HL-60 (cell line): ENCODE measurements around the gene PRIMA1.

ENCODE experiments used
- DNase-seq, 2 experiments: peaks; one replicate each; pipeline ENCODE4 v3.0.0-alpha.2; 2010 to 2020; ENCODE audit warnings: low read depth in 1 of 2, low spot score in 1 of 2
- H3K27ac ChIP-seq: fragments of 250-450 bp; sonication (Bioruptor Pico); replicated peaks from 2 replicates; pipeline ENCODE4 v1.5.1; 2020; ENCODE audit warnings: mild to moderate bottlenecking, moderate library complexity
- H3K27me3 ChIP-seq: fragments of 250-450 bp; sonication (Bioruptor Pico); 2 replicates; pipeline ENCODE4 v1.5.1; 2021; ENCODE audit warnings: mild to moderate bottlenecking, moderate library complexity; ENCODE audit not compliant: insufficient read depth, poor library complexity, severe bottlenecking
- H3K4me3 ChIP-seq: replicated peaks from 2 replicates; pipeline ENCODE4 v1.5.1; 2011; ENCODE audit warnings: mild to moderate bottlenecking, control low read depth, low read length; ENCODE audit not compliant: insufficient read depth
- CTCF ChIP-seq: IDR thresholded peaks from one replicate; pipeline ENCODE4 v1.5.1; 2011; ENCODE audit warnings: low read length, control low read depth, inconsistent platforms; ENCODE audit not compliant: insufficient read depth
- GABPA ChIP-seq: IDR thresholded peaks from 2 replicates; pipeline ENCODE4 v1.6.1; 2012; ENCODE audit warnings: low read depth
- POLR2AphosphoS5 ChIP-seq: IDR thresholded peaks from 2 replicates; pipeline ENCODE4 v1.6.1; 2012; ENCODE audit warnings: low read depth
- REST ChIP-seq: IDR thresholded peaks from 2 replicates; pipeline ENCODE4 v1.6.1; 2012; ENCODE audit warnings: low read depth; ENCODE audit not compliant: insufficient replicate concordance
- SPI1 ChIP-seq: IDR thresholded peaks from 2 replicates; pipeline ENCODE4 v1.6.1; 2012; ENCODE audit warnings: low read depth, mild to moderate bottlenecking, borderline replicate concordance

Gene PRIMA1

DNA sequence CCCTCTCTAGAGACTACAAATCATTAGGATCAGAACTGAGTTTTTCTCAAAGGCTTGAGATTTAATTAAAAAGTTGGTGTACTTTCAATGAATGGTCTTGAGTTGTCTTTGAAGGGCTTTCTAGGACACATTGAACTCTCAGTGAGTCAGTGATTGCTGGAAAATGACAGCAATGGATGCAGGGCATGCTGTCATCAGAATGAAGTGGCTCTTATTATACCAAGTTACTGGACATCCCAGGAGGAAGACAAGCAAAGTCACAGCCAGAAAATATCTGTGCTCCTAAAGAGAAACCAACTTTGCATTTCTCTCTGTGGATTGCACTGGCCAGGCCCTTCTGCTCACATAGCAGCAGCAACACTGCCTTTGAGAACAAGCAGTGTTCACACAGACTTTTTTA is 112.6 kb downstream of the PRIMA1 start:
- peaks cover 3% of the 10 kb centered on the region for H3K27me3 ChIP-seq
- H3K4me3 ChIP-seq: no peak overlapping the region
- TF ChIP-seq CTCF: no peak
- no peak overlapping the region for H3K27ac ChIP-seq
- no peak for DNase-seq

- peaks cover 3% of the 10 kb centered on the region for H3K27me3 ChIP-seq
- no peak overlapping the region for H3K4me3 ChIP-seq
- no peak overlapping the region for H3K27ac ChIP-seq
- DNase-seq: no peak
- no peak for TF ChIP-seq CTCF
- TF ChIP-seq SPI1: no peak
- no peak for TF ChIP-seq REST
- no peak for TF ChIP-seq POLR2AphosphoS5
- TF ChIP-seq GABPA: no peak
Observed at GRCh38 chr14:93674343-93674742, 113.9 kb downstream of the PRIMA1 start.

- peaks cover 5% of the 10 kb centered on the region for H3K27me3 ChIP-seq
- no peak for TF ChIP-seq POLR2AphosphoS5
- no peak overlapping the region for H3K4me3 ChIP-seq
- H3K27ac ChIP-seq: no peak overlapping the region
- DNase-seq: no peak
Observed at GRCh38 chr14:93669632-93670031, 118.7 kb downstream of the PRIMA1 start.
